Inflammatory macrophage treated with lipopolysaccharide for 1 hour (primary cell): ENCODE results near the gene FABP7.
A peak's percentile ranks its signal among the peaks of the same experiment; 100 is the strongest.

Experiments
- DNase-seq, 2 donors: peaks; one replicate each; pipeline ENCODE4 v3.0.0-alpha.2; 2020 to 2022

FABP7 gene

DNA sequence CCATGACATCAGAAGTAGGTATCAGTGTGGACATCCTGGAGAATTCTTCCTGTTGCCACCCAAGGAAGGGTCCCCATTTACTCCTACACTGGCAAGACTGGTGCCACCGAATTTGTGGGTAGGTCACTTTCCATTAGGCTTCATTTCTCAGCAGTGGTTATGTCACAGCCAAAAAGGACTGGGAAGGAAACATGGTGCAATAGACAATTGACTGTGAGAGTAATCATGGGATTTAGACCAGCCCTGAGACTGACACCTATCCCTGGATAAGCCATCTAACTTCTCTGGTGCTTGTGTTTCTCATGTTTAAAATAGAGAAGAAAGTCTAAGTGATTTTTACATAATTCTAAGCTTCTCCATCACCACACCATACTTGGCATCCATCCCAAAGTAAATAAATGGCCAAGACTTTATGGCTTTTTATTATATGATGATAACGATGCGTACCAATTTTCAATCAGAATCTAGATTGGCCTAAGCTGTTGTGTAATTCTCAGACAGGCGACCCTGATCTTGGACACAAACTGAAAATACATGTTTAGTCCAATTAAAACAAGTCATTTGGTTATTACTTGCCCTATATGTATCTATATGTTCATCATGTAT, 19.7 kb downstream of the FABP7 start:
- DNase-seq = peak in 1 of 2 donors; percentile 16

DNA sequence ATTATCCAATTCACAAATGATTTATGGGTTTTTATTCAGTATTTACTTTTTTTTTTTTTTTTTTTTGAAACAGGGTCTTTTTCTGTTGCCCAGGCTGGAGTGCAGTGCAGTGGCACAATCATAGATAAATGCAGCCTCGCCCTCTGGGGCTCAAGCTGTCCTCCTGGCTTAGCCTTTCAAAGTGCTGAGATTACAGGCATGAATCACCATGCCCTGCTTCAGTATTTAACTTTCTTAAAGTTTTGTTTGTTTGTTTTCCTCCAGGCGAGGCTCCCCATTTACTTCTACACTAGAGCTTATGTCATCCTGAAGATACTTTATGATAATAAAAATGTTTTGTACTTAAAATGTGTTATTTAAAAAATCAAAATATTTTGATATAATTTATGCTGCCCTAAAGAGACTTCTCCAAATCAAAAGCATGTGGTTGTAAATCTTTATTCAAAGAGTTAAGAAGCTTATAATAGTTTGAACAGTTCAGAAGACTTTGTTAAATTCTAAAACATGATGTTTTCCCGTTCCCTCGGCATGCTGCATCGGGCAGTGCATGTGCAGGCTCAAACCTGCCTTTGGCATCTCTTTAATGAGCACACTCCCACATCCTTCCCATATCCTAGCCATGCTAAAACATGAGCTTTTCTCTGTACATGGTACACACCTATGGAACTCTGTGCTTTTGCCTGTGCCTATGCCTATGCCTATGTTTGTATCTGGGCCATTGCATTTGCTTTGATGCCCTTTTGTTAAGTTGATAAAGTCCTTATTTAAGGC, 20.6 kb downstream of the FABP7 start:
- no peak for DNase-seq

DNA sequence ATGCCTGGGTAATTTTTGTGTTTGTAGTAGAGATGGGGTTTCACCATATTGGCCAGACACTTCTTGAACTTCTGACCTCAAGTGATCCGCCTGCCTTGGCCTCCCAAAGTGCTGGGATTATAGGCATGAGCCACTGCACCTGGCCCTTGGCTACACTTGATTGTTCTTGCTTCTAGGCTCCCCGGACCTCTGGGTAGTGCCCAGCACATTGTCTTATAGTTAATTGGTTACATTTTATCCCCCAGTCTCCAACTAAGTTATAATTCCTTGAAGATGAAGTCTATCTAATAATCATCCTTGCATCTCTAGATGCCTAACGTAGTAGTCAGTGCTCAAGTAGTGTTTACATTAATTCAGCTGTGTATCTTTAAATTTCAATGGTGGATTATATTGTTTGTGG, 21.4 kb downstream of the FABP7 start:
- no peak for DNase-seq

DNA sequence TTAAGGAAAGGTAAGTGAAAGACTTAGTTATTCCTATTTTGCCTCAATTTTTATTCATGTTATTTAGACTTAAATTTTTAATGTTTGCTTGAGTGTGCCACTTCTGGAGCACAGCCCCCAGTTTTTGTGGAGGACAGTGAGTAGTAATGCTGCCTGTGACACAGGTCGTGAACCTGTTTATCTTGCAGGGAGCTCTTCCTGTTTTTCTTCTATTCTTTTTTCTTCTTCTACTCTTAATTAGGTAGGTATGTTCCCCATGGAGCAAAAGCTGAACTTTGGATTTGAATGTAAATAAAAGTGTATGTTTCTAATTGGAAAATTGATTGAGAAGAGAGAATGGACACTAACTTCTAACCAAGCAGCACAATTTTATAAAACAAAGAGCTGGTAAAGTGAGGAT, 21.9 kb downstream of the FABP7 start:
- DNase-seq = no peak

DNA sequence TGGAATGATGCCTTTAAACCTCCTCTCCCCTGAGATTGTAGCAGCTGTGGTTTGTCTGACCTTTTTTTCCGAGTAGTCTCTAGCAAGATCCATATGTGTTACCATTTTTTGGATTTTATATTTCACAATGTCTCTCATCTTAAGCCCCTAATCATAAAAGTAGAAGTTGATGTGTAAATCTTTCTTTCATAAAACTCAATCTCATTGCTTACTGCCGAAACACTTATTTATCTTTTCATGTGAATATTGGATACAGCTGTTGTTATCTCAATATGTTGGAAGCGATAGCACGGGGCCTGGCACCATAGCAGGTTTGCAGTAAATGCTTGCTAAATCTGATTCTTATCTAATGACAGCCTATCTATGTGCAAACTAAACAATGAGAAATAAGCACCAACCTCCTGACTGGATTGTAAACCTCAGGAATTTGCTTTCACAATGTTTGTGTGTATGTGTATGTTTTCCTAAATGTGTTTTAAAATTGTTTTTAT, 23.7 kb downstream of the FABP7 start:
- DNase-seq = no peak

DNA sequence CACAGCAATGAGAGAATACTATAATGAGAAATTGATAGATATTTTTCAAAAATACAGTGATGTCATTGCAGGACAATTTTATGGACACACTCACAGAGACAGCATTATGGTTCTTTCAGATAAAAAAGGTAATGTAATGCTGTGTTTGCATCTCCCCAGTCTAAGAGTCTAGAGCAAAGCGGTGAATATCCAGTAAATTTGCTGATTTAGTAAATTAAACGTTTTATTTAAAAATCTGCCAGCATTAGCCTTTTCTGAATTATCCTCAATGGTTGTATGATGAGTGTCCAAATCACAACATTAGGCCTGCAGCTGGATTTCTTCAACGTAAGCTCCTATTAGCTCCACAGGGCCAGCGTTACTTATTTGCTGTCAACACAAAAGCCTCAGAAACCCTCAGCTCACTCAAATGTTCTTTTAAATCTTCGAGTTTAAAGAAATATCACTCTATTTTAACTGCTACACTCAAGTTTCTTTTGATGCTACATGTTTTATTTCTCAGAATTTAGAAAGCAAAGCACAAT, 25.5 kb downstream of the FABP7 start:
- DNase-seq = no peak

DNA sequence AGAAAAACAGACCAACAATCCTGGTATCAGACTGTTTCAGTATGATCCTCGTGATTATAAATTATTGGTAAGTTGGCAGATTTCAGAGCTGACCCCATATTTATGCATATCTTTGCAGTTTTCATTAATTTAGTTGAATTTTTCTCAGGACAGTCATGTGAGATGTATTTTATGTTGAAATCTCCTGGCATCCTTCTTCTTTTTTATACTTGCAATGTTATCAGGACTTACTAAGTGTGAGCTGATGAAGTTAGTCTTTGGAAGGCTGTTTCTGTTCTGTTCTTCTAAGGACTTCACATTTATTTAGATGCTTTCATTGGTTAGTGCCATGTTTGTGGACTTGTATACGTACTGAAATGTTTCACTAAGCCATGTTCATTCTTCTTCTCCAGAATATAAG, 26.8 kb downstream of the FABP7 start:
- DNase-seq = no peak

DNA sequence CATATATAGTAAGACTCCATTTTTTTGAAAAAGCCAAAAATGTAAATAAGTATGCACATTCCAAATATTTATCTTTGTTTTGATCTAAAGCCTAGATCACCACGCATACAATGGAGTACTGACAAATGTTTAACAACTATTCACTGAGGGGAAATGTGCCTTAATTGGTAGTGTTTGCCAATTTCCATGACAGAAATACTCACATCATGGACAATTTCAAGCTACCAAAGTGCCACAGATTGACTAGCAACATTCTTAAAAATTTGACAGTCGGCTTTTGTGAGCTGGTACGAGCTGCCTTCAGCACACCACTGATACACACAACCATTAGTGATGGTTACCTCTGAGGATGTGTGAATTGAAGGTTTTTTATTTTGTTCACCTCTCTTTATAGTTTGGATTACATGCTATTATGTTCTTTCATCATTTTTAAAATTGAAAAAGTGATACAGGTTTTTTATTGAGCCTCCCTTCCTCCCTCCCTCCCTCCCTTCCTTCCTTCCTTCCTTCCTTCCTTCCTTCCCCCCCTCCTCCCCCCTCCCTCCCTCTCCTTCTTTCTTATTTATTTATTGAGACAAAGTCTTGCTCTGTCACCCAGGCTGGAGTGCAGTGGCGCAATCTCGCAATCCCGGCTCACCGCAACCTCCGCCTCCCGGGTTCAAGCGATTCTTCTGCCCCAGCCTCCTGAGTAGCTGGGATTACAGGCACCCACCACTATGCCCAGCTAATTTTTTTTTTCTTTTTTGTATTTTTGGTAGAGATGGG, 28.8 kb downstream of the FABP7 start:
- DNase-seq = no peak

DNA sequence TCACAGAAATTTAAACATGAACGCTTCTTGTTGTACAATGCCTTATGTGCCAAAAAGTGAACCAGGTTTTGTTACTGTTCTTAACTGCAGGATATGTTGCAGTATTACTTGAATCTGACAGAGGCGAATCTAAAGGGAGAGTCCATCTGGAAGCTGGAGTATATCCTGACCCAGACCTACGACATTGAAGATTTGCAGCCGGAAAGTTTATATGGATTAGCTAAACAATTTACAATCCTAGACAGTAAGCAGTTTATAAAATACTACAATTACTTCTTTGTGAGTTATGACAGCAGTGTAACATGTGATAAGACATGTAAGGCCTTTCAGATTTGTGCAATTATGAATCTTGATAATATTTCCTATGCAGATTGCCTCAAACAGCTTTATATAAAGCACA, 29.5 kb downstream of the FABP7 start:
- DNase-seq = no peak

DNA sequence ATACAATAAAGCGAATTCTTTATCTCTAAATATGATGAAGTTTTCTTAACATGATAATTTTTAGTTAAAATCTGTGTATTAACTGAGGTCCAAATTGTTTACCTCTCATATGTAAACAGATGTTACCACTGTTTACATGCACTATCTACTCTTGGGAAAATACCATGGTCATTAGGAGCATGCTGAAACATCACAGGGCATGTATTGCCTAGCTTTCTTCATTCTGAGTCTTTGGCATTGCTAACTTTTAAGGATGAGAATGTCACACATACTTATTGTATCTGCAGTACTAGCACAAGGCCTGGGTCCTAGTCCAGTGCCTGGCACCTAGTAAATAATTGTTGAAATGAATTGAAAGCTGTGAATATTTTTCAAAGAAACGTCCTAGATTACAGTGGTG, 30.2 kb downstream of the FABP7 start:
- DNase-seq = no peak

DNA sequence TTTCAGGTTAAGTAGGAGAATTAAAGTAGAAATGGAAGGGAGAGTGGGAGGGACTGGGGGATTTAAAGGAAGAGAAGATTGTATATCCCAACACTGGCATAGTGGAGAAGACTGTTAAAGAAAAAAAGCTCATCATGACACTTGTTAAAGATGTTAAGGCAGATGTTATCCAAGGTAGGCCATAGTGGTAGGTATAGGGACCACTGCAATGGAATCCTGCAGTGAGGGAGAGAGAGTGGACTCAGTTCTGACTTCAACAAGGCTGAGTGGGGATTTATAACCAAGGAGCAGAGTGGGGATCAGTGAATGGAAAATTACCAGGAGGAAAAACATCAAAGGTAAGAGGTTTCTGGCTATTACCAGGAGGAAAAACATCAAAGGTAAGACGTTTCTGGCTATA, 30.7 kb downstream of the FABP7 start:
- DNase-seq = no peak

DNA sequence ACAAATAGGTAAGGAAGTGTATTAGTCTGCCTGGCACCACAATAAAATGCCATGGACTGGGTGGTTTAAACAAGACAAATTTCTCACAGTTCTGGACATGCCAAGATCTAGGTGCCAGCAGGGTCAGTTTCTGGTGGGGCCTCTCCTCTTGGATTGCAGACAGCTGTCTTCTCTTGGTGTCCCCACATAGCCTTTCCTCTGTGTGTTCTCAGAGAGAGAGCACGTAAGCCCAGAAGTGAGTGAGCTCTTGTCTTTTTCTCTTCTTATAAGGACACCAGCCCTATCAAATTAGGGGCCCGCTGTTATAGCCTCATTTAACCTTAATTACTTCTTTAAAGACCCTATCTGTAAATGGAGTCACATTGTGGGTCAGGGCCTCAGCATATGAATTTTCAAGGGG, 37.8 kb downstream of the FABP7 start:
- no peak for DNase-seq

DNA sequence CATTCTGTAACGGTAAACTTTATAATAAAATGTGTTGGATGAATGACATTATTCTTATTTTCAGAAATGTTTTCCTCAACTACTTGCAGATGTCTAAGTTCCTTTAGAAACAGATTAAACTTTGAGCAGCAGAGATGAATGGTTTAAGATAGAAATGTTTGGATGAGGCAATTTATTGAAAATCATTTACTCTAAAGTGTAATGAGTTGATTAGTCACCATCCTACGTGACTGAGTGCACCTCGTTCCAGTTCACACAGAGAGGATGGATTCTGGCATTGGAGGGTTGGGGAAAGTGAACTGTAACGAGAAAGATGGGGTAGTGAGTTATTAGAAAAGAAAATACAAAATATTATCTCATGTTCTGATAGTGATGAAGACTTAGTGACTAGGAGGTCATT, 38.2 kb downstream of the FABP7 start:
- DNase-seq = no peak

DNA sequence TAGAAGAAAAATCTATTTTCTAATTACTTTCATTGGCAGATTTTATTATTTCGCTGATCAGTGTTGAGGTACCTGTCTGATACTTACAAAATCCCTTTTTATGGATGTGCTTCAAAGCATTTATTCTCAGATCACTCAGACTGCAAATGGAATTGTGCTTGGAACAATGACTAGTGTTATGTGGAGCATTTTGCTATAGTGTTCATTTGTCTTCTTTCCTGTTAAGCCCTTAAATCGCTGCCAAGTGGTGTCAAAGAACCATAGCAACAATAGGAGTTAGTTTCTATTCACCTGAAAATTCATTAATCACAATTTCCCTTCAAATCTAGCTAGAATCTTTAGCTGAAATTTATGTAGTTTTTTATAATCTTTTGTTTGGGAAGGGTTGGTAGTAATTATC, 39.4 kb downstream of the FABP7 start:
- DNase-seq = no peak

DNA sequence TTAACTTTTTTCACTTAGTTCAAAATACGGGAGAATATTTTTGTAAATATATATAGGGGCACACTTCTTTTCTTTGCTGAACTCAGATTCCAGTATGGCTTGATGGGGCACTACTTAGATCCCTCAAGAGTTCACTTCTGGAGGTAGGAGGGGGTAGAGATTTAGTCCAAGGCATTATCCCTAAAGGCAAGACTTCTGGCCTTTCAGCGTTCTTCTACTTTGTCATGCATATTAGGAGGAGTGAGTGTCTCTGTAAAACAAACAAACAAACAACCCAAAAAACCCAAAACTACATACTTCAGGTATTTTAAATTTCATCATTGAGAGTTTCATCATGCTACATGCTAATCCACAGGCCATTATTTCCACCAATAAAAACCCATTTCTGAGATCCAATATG, 41.6 kb downstream of the FABP7 start:
- no peak for DNase-seq

DNA sequence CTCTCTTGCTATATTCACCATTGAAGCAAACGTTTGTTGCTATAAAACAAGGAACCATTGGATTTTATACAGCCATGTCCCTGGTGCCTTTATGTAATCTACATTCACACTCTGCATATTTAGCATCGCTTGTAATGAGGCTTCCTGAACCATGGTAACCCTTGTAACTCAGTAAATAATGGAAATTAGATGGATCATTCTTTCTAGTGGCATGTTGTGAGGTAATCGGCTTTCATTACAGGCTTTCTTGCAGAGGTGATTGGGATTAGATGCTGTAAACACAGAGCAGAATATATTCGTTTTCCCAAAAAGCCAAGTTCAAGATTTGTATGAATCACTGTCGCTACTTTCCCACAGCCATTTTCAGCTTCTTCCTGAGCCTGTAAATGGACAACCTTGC, 45.6 kb downstream of the FABP7 start:
- DNase-seq = no peak

DNA sequence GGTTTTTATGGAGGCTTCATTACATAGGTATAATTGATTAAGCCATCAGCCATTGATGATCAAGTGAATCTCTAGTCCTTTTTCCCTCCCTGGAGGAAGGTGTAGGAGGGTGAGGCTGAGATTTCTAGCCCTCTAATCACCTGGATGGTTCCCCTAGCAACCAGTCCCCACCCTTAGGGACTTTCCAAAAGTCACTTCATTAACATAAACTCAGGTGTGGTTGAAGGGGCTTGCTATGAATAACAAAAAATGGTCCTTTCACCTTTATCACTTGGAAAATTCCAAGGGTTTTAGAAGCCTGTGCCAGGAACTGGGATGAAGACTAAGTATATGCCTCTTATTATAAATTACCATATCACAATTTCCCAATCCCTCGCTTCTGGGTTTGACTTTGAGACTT, 49.9 kb downstream of the FABP7 start:
- no peak for DNase-seq

DNA sequence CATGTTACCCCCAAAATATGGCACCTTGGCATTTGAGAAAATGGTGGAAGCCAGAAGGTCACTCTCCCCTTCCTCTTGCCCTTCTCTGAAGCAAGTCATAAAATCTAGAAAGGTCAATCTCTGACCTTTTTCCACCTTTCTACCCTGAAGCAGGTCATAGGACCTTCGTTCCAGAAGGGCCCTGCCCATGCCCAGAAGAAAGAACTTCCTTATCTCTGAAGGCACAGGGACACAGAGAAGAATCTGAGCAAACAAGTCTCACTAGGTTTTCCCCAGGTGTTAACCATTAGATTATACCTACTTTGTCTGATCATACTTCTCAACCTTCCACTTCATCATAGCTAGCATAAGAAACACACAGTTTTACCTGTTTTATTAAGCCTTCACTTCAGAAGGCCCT, 52.0 kb downstream of the FABP7 start:
- no peak for DNase-seq

DNA sequence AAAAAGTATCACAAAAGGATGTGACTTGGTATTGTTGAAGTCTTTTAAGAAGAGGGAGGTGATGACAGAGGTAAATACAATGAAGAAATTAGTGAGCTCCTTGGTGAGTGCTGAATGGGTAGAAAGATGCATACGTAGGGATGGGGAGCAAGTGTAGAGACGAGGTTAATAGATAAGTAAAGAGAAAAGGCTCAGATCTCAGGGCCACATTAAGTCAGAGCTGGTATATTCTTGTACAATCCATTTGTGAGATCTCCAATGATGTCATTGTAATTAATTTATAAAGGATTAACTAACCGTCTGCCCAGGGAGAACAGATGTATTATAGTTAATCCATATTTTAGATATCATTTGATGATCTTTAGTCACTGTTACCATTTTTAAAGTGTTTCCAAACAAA, 52.9 kb downstream of the FABP7 start:
- no peak for DNase-seq

DNA sequence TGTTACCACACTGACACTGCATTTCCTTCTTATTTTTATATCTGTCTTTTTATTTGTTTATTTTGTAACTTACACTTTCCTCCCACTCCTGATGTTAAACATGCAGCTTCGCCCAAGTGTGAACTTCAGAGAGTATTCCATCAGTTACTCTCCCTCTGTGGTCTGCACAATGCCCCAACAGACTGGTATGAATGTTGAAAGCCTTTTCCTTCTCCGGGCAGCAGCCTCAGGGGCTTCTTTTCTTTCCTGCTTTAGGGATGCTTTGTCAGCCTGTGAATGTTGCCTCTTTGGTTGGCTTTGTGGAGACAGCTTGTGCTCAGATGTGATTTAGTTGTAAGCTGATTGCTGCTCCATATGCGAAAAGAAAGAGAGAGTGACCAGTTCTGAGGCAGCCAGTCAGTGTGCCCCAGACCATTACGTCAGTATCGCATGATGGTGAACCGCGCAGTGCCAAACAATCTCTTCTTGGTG, 53.5 kb downstream of the FABP7 start:
- no peak for DNase-seq
